ENCODE measurements around the gene SMIM41.

- TF ChIP-seq RCOR1 (IDR thresholded peaks at IDR 0.05; ENCODE audit: low read depth, low read length) (no peak), ATOH8 (CRISPR knock-in tag; IDR thresholded peaks at IDR 0.05; ENCODE audit: low read depth) (no peak), CTCF (IDR thresholded peaks at IDR 0.05) (peak; percentile 42), POLR2A (IDR thresholded peaks at IDR 0.05; ENCODE audit: low read length) (no peak)
These were observed 40.1 kb downstream of the SMIM41 start for GRCh38 chr12:52119398-52120254.
